Stimulated activated CD4-positive, alpha-beta T cell treated with anti-CD3 and anti-CD28 coated beads, TNF-alpha, amount 100 ng/mL, for 48 hours (primary cell): ENCODE data around the gene GPM6B.

Experiments
- DNase-seq, 3 donors: peaks; one replicate each; pipeline ENCODE4 v3.0.0-alpha.2; 2020; ENCODE audit warnings: low read depth in 3 of 3

Gene GPM6B

GRCh38 chrX:13825178-13825762 lies 8.4 kb upstream of the GPM6B start:
- no peak for DNase-seq

GRCh38 chrX:13824746-13825145 lies 7.9 kb upstream of the GPM6B start:
- no peak for DNase-seq

- DNase-seq: no peak
Observed at GRCh38 chrX:13821738-13822137, 4.8 kb upstream of the GPM6B start.

GRCh38 chrX:13816176-13816575 lies 717 bp downstream of the GPM6B start:
- DNase-seq: no peak

GRCh38 chrX:13815664-13816063 lies 1.2 kb downstream of the GPM6B start:
- no peak for DNase-seq

GRCh38 chrX:13808865-13809264 lies 8.0 kb downstream of the GPM6B start:
- DNase-seq: no peak

GRCh38 chrX:13808293-13808692 lies 8.6 kb downstream of the GPM6B start:
- no peak for DNase-seq

- DNase-seq: no peak
Observed at GRCh38 chrX:13805241-13805640, 11.7 kb downstream of the GPM6B start.

GRCh38 chrX:13803116-13803515 lies 13.8 kb downstream of the GPM6B start:
- no peak for DNase-seq

GRCh38 chrX:13798184-13798583 lies 18.7 kb downstream of the GPM6B start:
- no peak for DNase-seq

GRCh38 chrX:13797512-13797911 lies 19.4 kb downstream of the GPM6B start:
- no peak for DNase-seq

- no peak for DNase-seq
Observed at GRCh38 chrX:13794417-13794816, 22.5 kb downstream of the GPM6B start.

- no peak for DNase-seq
Observed at GRCh38 chrX:13793897-13794296, 23.0 kb downstream of the GPM6B start.

- no peak for DNase-seq
Observed at GRCh38 chrX:13791559-13791958, 25.3 kb downstream of the GPM6B start.

GRCh38 chrX:13791145-13791544 lies 25.7 kb downstream of the GPM6B start:
- DNase-seq: no peak

GRCh38 chrX:13790206-13791131 lies 26.4 kb downstream of the GPM6B start:
- no peak for DNase-seq

- no peak for DNase-seq
Observed at GRCh38 chrX:13786048-13786447, 30.8 kb downstream of the GPM6B start.

- DNase-seq: no peak
Observed at GRCh38 chrX:13780868-13781427, 35.9 kb downstream of the GPM6B start.

- no peak for DNase-seq
Observed at GRCh38 chrX:13778916-13779315, 38.0 kb downstream of the GPM6B start.

GRCh38 chrX:13776387-13776786 lies 40.5 kb downstream of the GPM6B start:
- DNase-seq: no peak

- DNase-seq: no peak
Observed at GRCh38 chrX:13775837-13776236, 41.1 kb downstream of the GPM6B start.

GRCh38 chrX:13774696-13775095 lies 42.2 kb downstream of the GPM6B start:
- DNase-seq: no peak

GRCh38 chrX:13770013-13770535 lies 46.8 kb downstream of the GPM6B start:
- no peak for DNase-seq
